Stomach (tissue), 9 donors: ENCODE measurements around the gene MYO18A. TPM values are rescaled to one million over a fixed set of nuclear protein-coding genes. Genes with fewer than 3 reads are reported as not detected.

Source experiments
- DNase-seq, 2 donors: peaks; one replicate each; pipeline versions ENCODE4 v3.0.0 to v3.0.0-alpha.2; 2013 to 2019
- H3K27ac ChIP-seq, 5 donors: fragments of 200-600 bp in 4 of 5; sonication (generic) in 4 of 5; one replicate each; pipeline ENCODE4 v1.5.1; 2013 to 2019; ENCODE audit warnings: mild to moderate bottlenecking in 1 of 5, moderate library complexity in 1 of 5
- H3K27me3 ChIP-seq, 3 donors: fragments of 200-600 bp; sonication (generic); one replicate each; pipeline ENCODE4 v1.5.1; 2017 to 2019; ENCODE audit warnings: mixed run types in 1 of 3
- H3K36me3 ChIP-seq, 4 donors: fragments of 200-600 bp; sonication (generic); 1 replicate in 3 of 4; 2 replicates in 1 of 4; pipeline ENCODE4 v1.5.1; 2016 to 2019
- H3K4me1 ChIP-seq, 4 donors: fragments of 200-600 bp; sonication (generic); one replicate each; pipeline ENCODE4 v1.5.1; 2016 to 2019
- H3K4me3 ChIP-seq, 4 donors: fragments of 200-600 bp; sonication (generic) in 3 of 4; one replicate each; pipeline ENCODE4 v1.5.1; 2016 to 2019; ENCODE audit warnings: mild to moderate bottlenecking in 1 of 4
- H3K9me3 ChIP-seq, 4 donors: fragments of 200-600 bp; sonication (generic); one replicate each; pipeline ENCODE4 v1.5.1; 2016 to 2019
- CTCF ChIP-seq, 7 experiments: fragments of 450-650 bp in 4 of 7; fragments of 200-600 bp in 3 of 7; sonication (generic) in 3 of 7; IDR thresholded peaks; one replicate each; pipeline ENCODE4 v1.5.1; 2016 to 2019; ENCODE audit warnings: antibody characterized with exemption in 7 of 7, control low read depth in 2 of 7, mild to moderate bottlenecking in 1 of 7
- EP300 ChIP-seq: sonication (generic); formaldehyde crosslinking; IDR thresholded peaks from one replicate; pipeline ENCODE4 v1.6.1; 2017; ENCODE audit warnings: antibody characterized with exemption
- POLR2A ChIP-seq, 4 donors: fragments of 450-650 bp; IDR thresholded peaks; one replicate each; pipeline ENCODE4 v1.6.1; 2016; ENCODE audit warnings: antibody characterized with exemption in 4 of 4, control low read depth in 2 of 4, mild to moderate bottlenecking in 1 of 4, moderate library complexity in 1 of 4
- POLR2AphosphoS5 ChIP-seq, 3 donors: sonication (generic); formaldehyde crosslinking; IDR thresholded peaks; one replicate each; pipeline ENCODE4 v1.6.1; 2016; ENCODE audit warnings: antibody characterized with exemption in 3 of 3
- WGBS, 5 donors: extraction: QIAGEN DNeasy Blood & Tissue Kit in 3 of 5; methylation state at CpG; one replicate each; pipeline versions ENCODE4 v1.1.5 to v1.1.7; 2013 to 2018; 5-methylcytosine and 5-hydroxymethylcytosine counted together
- intact Hi-C: fragments of 100-400 bp; cut with DNase I; formaldehyde crosslinking; loops from one replicate; pipeline ENCODE4 v1.15.1; 2023; ENCODE audit warnings: low total_unique reads
- polyA plus RNA-seq, 3 donors: library from polyadenylated mRNA; stranded (reverse); fragments of 200-250 nt; gene quantifications; one replicate each; pipeline ENCODE4 v1.2.3, GENCODE V29; 2013
- total RNA-seq, 5 donors: library from RNA; depleted of rRNA; stranded (reverse); fragments of >200 nt; gene quantifications; one replicate each; pipeline versions ENCODE4 v1.1.0 to v1.2.3, GENCODE V29; 2014 to 2016
- donor health status: healthy with polysubstance abuse.
- donor health status: Bipolar disorder and iron deficiency.
- donor health status: healthy.

MYO18A gene
- total and polyA plus RNA-seq, 8 donors, result 16.5 to 305 (median 55.5) TPM

DNA sequence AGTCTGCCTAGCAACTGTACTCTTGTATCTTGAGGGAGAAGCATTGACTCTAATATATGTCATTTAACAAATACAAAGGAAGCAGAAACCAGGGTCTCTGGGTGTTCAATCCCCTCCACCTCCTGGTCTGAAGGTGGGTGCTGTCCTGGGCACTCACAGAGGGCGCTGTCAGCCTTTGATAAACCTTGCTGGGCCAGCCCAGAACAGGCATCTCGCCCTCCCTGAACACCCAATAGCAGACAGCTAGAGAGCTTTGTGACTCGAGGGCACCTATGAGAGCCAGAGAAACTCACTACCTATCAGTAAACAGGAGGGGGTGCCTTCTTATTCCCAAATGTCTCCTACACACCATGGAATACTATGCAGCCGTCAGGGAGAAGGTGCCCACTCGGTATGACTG lies 143.6 kb downstream of the MYO18A start:
- intact Hi-C loops, result no loop called here
- H3K4me1 ChIP-seq, result peaks cover 0 to 4% (median 2%) of the 10 kb centered on the region in 4 donors
- no peak overlapping the region for H3K4me3 ChIP-seq
- H3K36me3 ChIP-seq, result no peaks in the 10 kb centered on the region
- DNase-seq, result no peak
- no peak overlapping the region for H3K27ac ChIP-seq
- peaks cover 0 to 50% (median 27%) of the 10 kb centered on the region in 3 donors for H3K27me3 ChIP-seq
- TF ChIP-seq POLR2AphosphoS5 (IDR thresholded peaks at IDR 0.05) (no peak), CTCF (IDR thresholded peaks at IDR 0.05) (no peak), POLR2A (IDR thresholded peaks at IDR 0.05) (no peak), EP300 (no peak)
- peaks cover 0 to 26% (median 18%) of the 10 kb centered on the region in 4 donors for H3K9me3 ChIP-seq
- WGBS, 5 donors, result 69 to 77% (median 71%) methylated on average over 5 of the region's 5 CpGs

GRCh38 chr17:29034510-29034909 lies 145.7 kb downstream of the MYO18A start:
- Histone ChIP-seq H3K27ac (no peak overlapping the region), H3K27me3 (peaks cover 0 to 62% (median 38%) of the 10 kb centered on the region in 3 donors), H3K4me1 (peaks cover 0 to 4% (median 2%) of the 10 kb centered on the region in 4 donors), H3K36me3 (no peaks in the 10 kb centered on the region), H3K4me3 (no peak overlapping the region), H3K9me3 (peaks cover 0 to 26% (median 18%) of the 10 kb centered on the region in 4 donors)
- WGBS, 5 donors, result 32 to 50% (median 42%) methylated on average over 1 of the region's 1 CpG
- intact Hi-C loops, result no loop called here
- DNase-seq, result no peak
- TF ChIP-seq CTCF (IDR thresholded peaks at IDR 0.05), result no peak
- no peak for TF ChIP-seq POLR2A (IDR thresholded peaks at IDR 0.05)
- no peak for TF ChIP-seq EP300
- TF ChIP-seq POLR2AphosphoS5 (IDR thresholded peaks at IDR 0.05), result no peak

- WGBS, 5 donors, result 17 to 32% (median 21%) methylated on average over 5 to 6 of the region's 6 CpGs
- intact Hi-C loops, result no loop called here
- no peak for DNase-seq
- Histone ChIP-seq H3K27ac (no peak overlapping the region), H3K4me1 (no peaks in the 10 kb centered on the region), H3K36me3 (no peaks in the 10 kb centered on the region), H3K4me3 (no peak overlapping the region), H3K9me3 (peaks cover 0 to 26% (median 18%) of the 10 kb centered on the region in 4 donors), H3K27me3 (peaks cover 0 to 68% (median 31%) of the 10 kb centered on the region in 3 donors)
- TF ChIP-seq CTCF (IDR thresholded peaks at IDR 0.05) (no peak), EP300 (no peak), POLR2AphosphoS5 (IDR thresholded peaks at IDR 0.05) (no peak)
These were observed 147.4 kb downstream of the MYO18A start for GRCh38 chr17:29032857-29033197.

DNA sequence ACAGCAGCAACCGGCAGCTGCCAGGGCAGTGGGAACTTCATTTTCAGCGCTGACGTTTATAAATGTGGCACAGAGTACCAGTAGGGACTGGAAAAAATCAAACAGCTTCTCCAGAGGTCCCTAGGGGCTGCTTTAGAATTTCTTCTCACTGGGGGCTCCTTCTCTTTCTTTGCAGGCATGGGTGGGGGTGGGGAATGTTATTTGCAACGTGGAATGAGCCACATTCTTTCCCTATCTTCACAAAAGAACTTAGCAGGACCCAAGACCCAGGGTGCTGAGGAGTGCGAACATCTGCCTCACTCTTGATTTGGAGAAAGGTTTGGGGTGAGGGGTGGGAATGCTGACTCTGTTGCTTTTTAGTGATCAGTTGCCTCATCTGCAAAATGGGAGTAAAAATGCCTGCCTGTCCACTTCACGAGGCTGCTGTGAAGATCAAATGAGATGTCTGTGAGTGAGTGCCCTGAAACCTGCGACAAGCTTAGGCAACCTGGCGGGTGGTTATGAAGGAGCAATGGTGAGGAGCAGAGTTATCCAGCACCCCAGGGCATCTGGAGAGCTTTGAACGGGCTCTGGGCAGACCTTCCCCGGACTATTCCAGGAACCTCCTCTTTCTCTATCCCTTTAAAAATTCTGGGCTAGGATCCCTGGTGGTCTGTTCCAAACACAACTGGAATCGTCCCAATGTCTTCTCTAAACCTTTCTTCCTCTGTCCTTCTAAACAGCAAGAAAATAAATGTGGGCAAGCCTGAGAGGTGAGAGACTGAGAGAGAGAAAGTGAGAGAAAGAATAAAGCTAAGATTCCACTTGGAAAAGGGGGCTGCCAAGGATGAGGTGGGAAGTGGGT lies 148.0 kb downstream of the MYO18A start:
- Histone ChIP-seq H3K4me1 (no peaks in the 10 kb centered on the region), H3K4me3 (no peak overlapping the region), H3K36me3 (no peaks in the 10 kb centered on the region), H3K9me3 (peaks cover 0 to 26% (median 18%) of the 10 kb centered on the region in 4 donors), H3K27me3 (peaks cover 0 to 67% (median 27%) of the 10 kb centered on the region in 3 donors), H3K27ac (no peak overlapping the region)
- 25 to 38% (median 32%) methylated on average over 11 of the region's 11 CpGs for WGBS, 5 donors
- intact Hi-C loops, result no loop called here
- TF ChIP-seq CTCF (IDR thresholded peaks at IDR 0.05) (no peak), POLR2AphosphoS5 (IDR thresholded peaks at IDR 0.05) (no peak), POLR2A (IDR thresholded peaks at IDR 0.05) (no peak), EP300 (no peak)
- DNase-seq, result no peak
